Progenitor cell of endocrine pancreas (in vitro differentiated cells): ENCODE results near the gene ABCB9. TPM values are rescaled to one million over a fixed set of nuclear protein-coding genes. Genes with fewer than 3 reads are reported as not detected.
A peak's percentile ranks its signal among the peaks of the same experiment; 100 is the strongest.

Experiments
- DNase-seq: peaks from one replicate; pipeline ENCODE4 v3.0.0; 2021; ENCODE audit warnings: low spot score; ENCODE audit not compliant: unreplicated experiment
- H3K27ac Mint-ChIP-seq: 2 replicates; pipeline ENCODE4 v1.8.0; 2021; ENCODE audit warnings: mild to moderate bottlenecking, moderate library complexity, mixed read lengths
- H3K27me3 Mint-ChIP-seq: 2 replicates; pipeline ENCODE4 v1.8.0; 2021; ENCODE audit warnings: mixed read lengths
- H3K36me3 Mint-ChIP-seq: 2 replicates; pipeline ENCODE4 v1.8.0; 2022; ENCODE audit warnings: mixed read lengths; ENCODE audit not compliant: insufficient read depth
- H3K4me1 Mint-ChIP-seq: 2 replicates; pipeline ENCODE4 v1.8.0; 2021; ENCODE audit warnings: low read depth, mixed read lengths
- H3K4me3 Mint-ChIP-seq: 2 replicates; pipeline ENCODE4 v1.8.0; 2021; ENCODE audit warnings: low read depth, mild to moderate bottlenecking, moderate library complexity, mixed read lengths
- H3K9me3 Mint-ChIP-seq: 2 replicates; pipeline ENCODE4 v1.8.0; 2021; ENCODE audit warnings: low read depth, mixed read lengths
- total RNA-seq: library from RNA; stranded (reverse); gene quantifications from 2 replicates; pipeline ENCODE4 v1.2.1, GENCODE V29; 2021
- TF ChIP-seq, protein P1 (sequence below): fragments of 200-600 bp; sonication (generic); IDR thresholded peaks from one replicate; pipeline ENCODE4 v1.5.0; 2021; ENCODE audit warnings: antibody characterized with exemption, mild to moderate bottlenecking; ENCODE audit not compliant: unreplicated experiment

ABCB9 gene
- total RNA-seq, 1 donor from 2014 or later = 10.4 TPM

DNA sequence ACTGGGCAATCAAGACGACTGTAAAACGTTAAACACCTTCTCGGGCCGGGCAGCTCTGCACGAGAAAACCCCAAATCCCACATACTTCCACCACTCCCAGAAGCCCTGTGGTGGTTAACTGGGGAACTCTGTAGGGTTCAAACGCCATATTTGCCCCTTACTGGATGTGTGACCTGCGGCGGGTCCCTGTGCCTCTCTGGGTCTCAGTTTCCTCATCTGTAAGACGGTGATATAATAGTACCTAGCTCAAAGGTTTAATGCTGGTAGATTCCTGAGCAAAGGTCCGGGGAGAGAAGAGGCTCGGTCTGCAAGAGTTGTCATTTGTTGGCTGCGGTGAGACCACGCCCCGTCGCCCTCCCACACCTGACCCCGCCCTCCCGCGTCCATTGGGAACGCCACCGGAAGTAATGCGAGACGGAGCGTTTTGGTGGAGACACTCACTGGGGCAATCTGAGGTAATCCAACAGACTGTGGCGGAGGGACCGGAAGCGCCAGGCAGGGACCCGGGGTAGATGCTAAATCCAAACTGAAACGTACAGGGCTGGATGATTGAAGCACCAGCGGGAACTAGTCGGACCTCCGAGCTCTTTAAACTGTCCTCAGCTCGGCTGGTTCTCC lies 8.1 kb upstream of the ABCB9 start:
- TF ChIP-seq, protein P1, sequence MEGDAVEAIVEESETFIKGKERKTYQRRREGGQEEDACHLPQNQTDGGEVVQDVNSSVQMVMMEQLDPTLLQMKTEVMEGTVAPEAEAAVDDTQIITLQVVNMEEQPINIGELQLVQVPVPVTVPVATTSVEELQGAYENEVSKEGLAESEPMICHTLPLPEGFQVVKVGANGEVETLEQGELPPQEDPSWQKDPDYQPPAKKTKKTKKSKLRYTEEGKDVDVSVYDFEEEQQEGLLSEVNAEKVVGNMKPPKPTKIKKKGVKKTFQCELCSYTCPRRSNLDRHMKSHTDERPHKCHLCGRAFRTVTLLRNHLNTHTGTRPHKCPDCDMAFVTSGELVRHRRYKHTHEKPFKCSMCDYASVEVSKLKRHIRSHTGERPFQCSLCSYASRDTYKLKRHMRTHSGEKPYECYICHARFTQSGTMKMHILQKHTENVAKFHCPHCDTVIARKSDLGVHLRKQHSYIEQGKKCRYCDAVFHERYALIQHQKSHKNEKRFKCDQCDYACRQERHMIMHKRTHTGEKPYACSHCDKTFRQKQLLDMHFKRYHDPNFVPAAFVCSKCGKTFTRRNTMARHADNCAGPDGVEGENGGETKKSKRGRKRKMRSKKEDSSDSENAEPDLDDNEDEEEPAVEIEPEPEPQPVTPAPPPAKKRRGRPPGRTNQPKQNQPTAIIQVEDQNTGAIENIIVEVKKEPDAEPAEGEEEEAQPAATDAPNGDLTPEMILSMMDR = no peak
- no peaks in the 10 kb centered on the region for H3K36me3 Mint-ChIP-seq
- peak; percentile 97 for DNase-seq
- peak overlapping the region; percentile 99 for H3K27ac Mint-ChIP-seq
- peaks cover 12% of the 10 kb centered on the region for H3K4me1 Mint-ChIP-seq
- H3K4me3 Mint-ChIP-seq = peak overlapping the region; percentile 97
- H3K27me3 Mint-ChIP-seq = no peaks in the 10 kb centered on the region
- no peaks in the 10 kb centered on the region for H3K9me3 Mint-ChIP-seq

DNA sequence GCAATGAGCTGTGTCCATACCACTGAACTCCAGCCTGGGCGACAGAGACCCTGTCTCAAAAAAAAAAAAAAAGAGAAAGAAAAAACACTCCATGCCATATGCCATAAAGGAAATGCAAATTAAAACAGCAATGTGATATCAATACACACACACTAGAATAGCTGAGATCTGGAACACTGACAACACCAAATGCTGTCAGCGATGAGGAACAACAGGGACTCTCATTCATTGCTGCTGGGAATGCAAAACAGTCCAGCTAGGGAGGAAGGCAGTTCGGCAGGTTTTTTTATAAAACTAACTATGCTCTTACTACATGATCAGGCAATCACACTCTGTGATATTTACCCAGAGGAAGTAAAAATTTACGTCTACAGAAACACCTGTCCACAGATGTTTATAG lies 3.4 kb upstream of the ABCB9 start:
- DNase-seq = no peak
- H3K27ac Mint-ChIP-seq = no peak overlapping the region
- H3K4me1 Mint-ChIP-seq = peaks cover 5% of the 10 kb centered on the region
- no peak overlapping the region for H3K4me3 Mint-ChIP-seq
- TF ChIP-seq, protein P1 = no peak
- H3K27me3 Mint-ChIP-seq = peaks cover 3% of the 10 kb centered on the region
- H3K36me3 Mint-ChIP-seq = no peaks in the 10 kb centered on the region
- no peaks in the 10 kb centered on the region for H3K9me3 Mint-ChIP-seq

DNA sequence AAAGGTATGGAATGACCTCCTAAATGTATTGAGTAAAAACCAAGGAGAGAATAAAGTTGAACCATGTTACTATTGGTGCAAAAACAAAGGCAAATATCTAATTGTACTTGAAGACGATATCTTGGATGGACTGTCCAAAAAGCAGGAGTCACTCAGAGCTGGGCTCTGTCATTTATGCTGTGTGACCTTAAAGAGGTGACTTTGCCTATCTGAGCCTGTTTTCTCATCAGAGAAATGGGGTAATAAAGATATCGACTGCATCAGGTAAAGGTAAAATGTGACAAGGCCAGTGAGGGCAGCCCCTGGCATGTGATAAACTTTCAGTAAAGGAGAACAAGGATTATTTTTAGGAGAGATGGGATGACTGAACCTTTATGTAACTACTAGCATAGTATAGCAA lies 1.8 kb upstream of the ABCB9 start:
- peaks cover 1% of the 10 kb centered on the region for H3K4me1 Mint-ChIP-seq
- no peak for DNase-seq
- H3K27me3 Mint-ChIP-seq = peaks cover 5% of the 10 kb centered on the region
- no peak overlapping the region for H3K4me3 Mint-ChIP-seq
- H3K27ac Mint-ChIP-seq = no peak overlapping the region
- TF ChIP-seq, protein P1 = no peak
- H3K9me3 Mint-ChIP-seq = no peaks in the 10 kb centered on the region
- no peaks in the 10 kb centered on the region for H3K36me3 Mint-ChIP-seq

DNA sequence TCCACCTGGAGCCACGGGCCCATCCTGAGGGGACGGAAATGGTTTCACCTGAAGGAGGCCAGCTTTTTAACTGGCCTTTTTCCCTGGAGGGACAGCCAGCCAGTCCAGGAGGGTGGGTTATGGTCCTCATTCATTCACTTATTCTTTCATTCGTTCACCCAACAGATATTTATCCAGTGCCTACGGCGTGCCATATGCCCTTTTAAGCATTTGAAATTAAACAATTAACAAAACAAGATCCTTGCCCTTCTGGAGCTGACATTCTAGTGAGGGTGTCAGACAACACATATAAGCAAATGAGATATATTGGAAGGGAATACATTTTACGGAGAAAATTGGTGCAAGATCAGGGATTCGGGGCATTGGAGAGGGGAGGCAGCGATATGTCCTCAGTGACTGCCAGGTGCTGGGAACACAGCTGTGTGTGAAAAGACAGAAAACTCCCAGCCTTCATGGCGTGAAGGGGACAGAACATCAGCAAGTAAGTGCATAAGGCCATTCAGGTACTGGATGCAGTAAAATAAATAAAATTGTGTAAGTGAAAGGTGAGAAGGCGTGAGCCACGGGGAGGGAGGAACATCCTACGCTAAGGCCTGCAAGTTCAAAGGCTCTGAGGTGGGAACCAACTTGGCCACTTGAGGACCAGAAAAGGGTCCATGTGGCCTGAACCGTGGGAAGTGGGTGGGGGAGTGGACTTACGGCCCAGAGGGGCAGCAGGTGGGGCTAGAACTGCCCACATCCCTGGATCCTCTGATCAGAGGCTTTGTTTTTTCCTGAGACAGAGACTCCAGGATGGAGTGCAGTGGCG lies 684 bp upstream of the ABCB9 start:
- H3K4me1 Mint-ChIP-seq = peaks cover 1% of the 10 kb centered on the region
- H3K27me3 Mint-ChIP-seq = peaks cover 5% of the 10 kb centered on the region
- no peaks in the 10 kb centered on the region for H3K36me3 Mint-ChIP-seq
- TF ChIP-seq, protein P1 = no peak
- DNase-seq = no peak
- peak overlapping the region; percentile 30 for H3K4me3 Mint-ChIP-seq
- no peaks in the 10 kb centered on the region for H3K9me3 Mint-ChIP-seq
- no peak overlapping the region for H3K27ac Mint-ChIP-seq

DNA sequence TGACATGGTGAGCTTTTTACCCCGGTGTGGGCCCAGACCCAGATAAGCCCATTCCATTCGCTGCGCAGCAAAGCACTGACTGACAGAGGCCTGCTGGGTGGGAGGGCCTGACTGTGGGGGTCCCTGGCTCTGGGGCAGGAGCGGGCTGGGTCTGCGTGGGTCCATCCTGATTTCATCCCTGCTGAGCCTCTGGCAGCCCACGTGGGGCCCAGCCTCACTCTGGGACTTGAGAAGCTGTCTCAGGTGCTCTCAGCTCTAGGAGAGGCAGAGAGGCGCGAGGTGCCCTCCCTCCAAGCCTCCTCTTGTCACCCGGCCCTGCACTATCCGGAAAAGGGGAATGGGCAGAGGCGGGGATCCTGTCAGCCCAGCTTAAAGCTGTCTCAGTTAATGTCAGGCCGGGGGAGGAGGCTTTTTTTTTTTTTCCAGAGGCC lies 927 bp downstream of the ABCB9 start:
- DNase-seq = no peak
- Mint-ChIP-seq H3K4me1 (peaks cover 1% of the 10 kb centered on the region), H3K4me3 (peak overlapping the region; percentile 64), H3K27me3 (peaks cover 5% of the 10 kb centered on the region), H3K36me3 (no peaks in the 10 kb centered on the region), H3K27ac (no peak overlapping the region), H3K9me3 (no peaks in the 10 kb centered on the region)
- TF ChIP-seq, protein P1 = no peak
